HCT116 (cell line): ENCODE results near the gene TMTC4. TPM values are rescaled to one million over a fixed set of nuclear protein-coding genes. Genes with fewer than 3 reads are reported as not detected.

ENCODE experiments used
- ATAC-seq: fragments of 200-7000 bp; cut with Tn5 transposase; 2 replicates; pipeline ENCODE4 v1.9.1; 2020; ENCODE audit warnings: mild to moderate bottlenecking, moderate library complexity
- BruUV-seq: library from RNA; stranded (reverse); fragments of 400-500 nt; replicated peaks from 2 replicates; lab custom pipeline; 2021; lab: Mats Ljungman, UMichigan
- CTCF ChIA-PET: fragments of 300-600 bp; sonication (Branson Sonifier 250); formaldehyde crosslinking; loops from one replicate; lab custom pipeline; 2021; ENCODE audit warnings: antibody characterized with exemption; lab: Charles Lee
- POLR2A ChIA-PET: fragments of 300-600, 350-600 bp; sonication (Branson Sonifier 250); formaldehyde crosslinking; loops from one replicate; lab custom pipeline; 2021; ENCODE audit warnings: antibody characterized with exemption; lab: Charles Lee
- RAD21 ChIA-PET, 2 experiments: fragments of 300-600 bp; sonication (Branson Sonifier 250); formaldehyde crosslinking; loops; one replicate each; lab custom pipeline; 2023; ENCODE audit warnings: low total read pairs in 2 of 2; ENCODE audit not compliant: uncharacterized antibody in 2 of 2, unreplicated experiment in 2 of 2, low non-redundant PET in 1 of 2; lab: Charles Lee
- DNase-seq: peaks from one replicate; pipeline ENCODE4 v3.0.0-alpha.2; 2010; ENCODE audit warnings: low read depth, low spot score
- H2AFZ ChIP-seq: fragments of 200-600 bp; shearing (Covaris generic), sonication (generic); 2 replicates; pipeline ENCODE4 v1.6.1; 2017; ENCODE audit warnings: low read depth, mixed run types, mixed read lengths, antibody characterized with exemption, low read length; ENCODE audit not compliant: poor library complexity, severe bottlenecking
- H3K27ac ChIP-seq: 2 replicates; pipeline ENCODE4 v1.5.1; 2012; ENCODE audit warnings: low read depth, low read length
- H3K27me3 ChIP-seq: fragments of 200-600 bp; sonication (generic); 2 replicates; pipeline ENCODE4 v1.6.1; 2016; ENCODE audit warnings: mixed run types, low read length, mixed read lengths; ENCODE audit not compliant: insufficient read depth
- H3K36me3 ChIP-seq, 2 experiments: fragments of 200-500 bp in 1 of 2; fragments of 200-600 bp in 1 of 2; sonication (Bioruptor generic) in 1 of 2; sonication (generic) in 1 of 2; 2 replicates each; pipeline versions ENCODE4 v1.5.1 to v1.6.1; 2014 to 2016; ENCODE audit warnings: low read length in 2 of 2, inconsistent platforms in 1 of 2, mixed read lengths in 1 of 2, mixed run types in 1 of 2; ENCODE audit not compliant: insufficient read depth in 2 of 2, control insufficient read depth in 1 of 2
- H3K4me1 ChIP-seq, 2 experiments: fragments of 200-600 bp in 1 of 2; sonication (generic) in 1 of 2; 2 replicates each; pipeline versions ENCODE4 v1.5.1 to v1.6.1; 2012 to 2017; ENCODE audit warnings: low read length in 2 of 2, inconsistent platforms in 1 of 2, mild to moderate bottlenecking in 1 of 2, mixed read lengths in 1 of 2, mixed run types in 1 of 2, moderate library complexity in 1 of 2; ENCODE audit not compliant: insufficient read depth in 2 of 2, control insufficient read depth in 1 of 2
- H3K4me2 ChIP-seq: fragments of 200-600 bp; sonication (generic); 2 replicates; pipeline ENCODE4 v1.6.1; 2017; ENCODE audit warnings: mixed run types, low read length, mixed read lengths
- H3K4me3 ChIP-seq, 2 experiments: fragments of 200-600 bp in 1 of 2; sonication (generic) in 1 of 2; replicated peaks in 1 of 2; 2 replicates each; pipeline ENCODE4 v1.5.1; 2011 to 2016; ENCODE audit warnings: low read length in 2 of 2, control low read depth in 1 of 2, low read depth in 1 of 2, mild to moderate bottlenecking in 1 of 2, mixed read lengths in 1 of 2, mixed run types in 1 of 2
- H3K79me2 ChIP-seq: fragments of 200-600 bp; sonication (generic); 2 replicates; pipeline ENCODE4 v1.6.1; 2017; ENCODE audit warnings: mild to moderate bottlenecking, mixed run types, low read length, moderate library complexity, mixed read lengths; ENCODE audit not compliant: insufficient read depth
- H3K9ac ChIP-seq: fragments of 200-600 bp; sonication (generic); 2 replicates; pipeline ENCODE4 v1.6.1; 2016; ENCODE audit warnings: low read length, mixed read lengths
- H3K9me2 ChIP-seq: fragments of 200-600 bp; sonication (generic), shearing (Covaris generic); 2 replicates; pipeline ENCODE4 v1.6.1; 2017; ENCODE audit warnings: mixed run types, mild to moderate bottlenecking, moderate library complexity; ENCODE audit not compliant: insufficient read depth
- H3K9me3 ChIP-seq, 2 experiments: fragments of 200-500 bp in 1 of 2; fragments of 200-600 bp in 1 of 2; sonication (Bioruptor generic) in 1 of 2; sonication (generic) in 1 of 2; 2 replicates each; pipeline ENCODE4 v1.6.1; 2014 to 2017; ENCODE audit warnings: low read length in 2 of 2, mixed read lengths in 2 of 2, inconsistent platforms in 1 of 2, low read depth in 1 of 2, mild to moderate bottlenecking in 1 of 2, mixed run types in 1 of 2, moderate library complexity in 1 of 2; ENCODE audit not compliant: control insufficient read depth in 1 of 2, insufficient read depth in 1 of 2
- H4K20me1 ChIP-seq: fragments of 200-600 bp; sonication (generic), shearing (Covaris generic); 2 replicates; pipeline ENCODE4 v1.6.1; 2017; ENCODE audit warnings: mixed run types, mild to moderate bottlenecking, moderate library complexity; ENCODE audit not compliant: insufficient read depth
- ATF3 ChIP-seq: IDR thresholded peaks from 2 replicates; pipeline ENCODE4 v1.6.1; 2012
- CEBPB ChIP-seq: IDR thresholded peaks from 2 replicates; pipeline ENCODE4 v1.6.1; 2012; ENCODE audit warnings: low read depth
- CTCF ChIP-seq, 3 experiments: fragments of 200-600 bp in 1 of 3; sonication (generic) in 1 of 3; IDR thresholded peaks in 2 of 3; conservative IDR thresholded peaks in 1 of 3; 2 replicates each; pipeline ENCODE4 v1.5.1; 2012 to 2017; ENCODE audit warnings: low read depth in 2 of 3, low read length in 2 of 3, antibody characterized with exemption in 1 of 3, borderline replicate concordance in 1 of 3, control low read depth in 1 of 3, mild to moderate bottlenecking in 1 of 3, mixed read lengths in 1 of 3, mixed run types in 1 of 3, moderate library complexity in 1 of 3; ENCODE audit not compliant: insufficient read depth in 1 of 3
- EGR1 ChIP-seq: IDR thresholded peaks from 2 replicates; pipeline ENCODE4 v1.6.1; 2012; ENCODE audit warnings: low read depth
- ELF1 ChIP-seq: IDR thresholded peaks from 2 replicates; pipeline ENCODE4 v1.6.1; 2012; ENCODE audit warnings: low read depth, borderline replicate concordance
- EZH2phosphoT487 ChIP-seq: fragments of 200-600 bp; IDR thresholded peaks from 2 replicates; pipeline ENCODE4 v1.6.1; 2018; ENCODE audit warnings: antibody characterized with exemption, borderline replicate concordance
- POLR2AphosphoS5 ChIP-seq: IDR thresholded peaks from 2 replicates; pipeline ENCODE4 v1.6.1; 2011; ENCODE audit warnings: mild to moderate bottlenecking, low read depth, low read length, moderate library complexity
- RAD21 ChIP-seq: IDR thresholded peaks from 2 replicates; pipeline ENCODE4 v1.6.1; 2012; ENCODE audit warnings: low read depth, mild to moderate bottlenecking
- REST ChIP-seq: IDR thresholded peaks from 2 replicates; pipeline ENCODE4 v1.6.1; 2012; ENCODE audit warnings: low read depth
- SIN3A ChIP-seq: IDR thresholded peaks from 2 replicates; pipeline ENCODE4 v1.6.1; 2012; ENCODE audit warnings: low read depth
- SP1 ChIP-seq: IDR thresholded peaks from 2 replicates; pipeline ENCODE4 v1.6.1; 2012; ENCODE audit warnings: low read depth
- TCF7L2 ChIP-seq: IDR thresholded peaks from 2 replicates; pipeline ENCODE4 v1.7.0; 2011; ENCODE audit warnings: borderline replicate concordance, inconsistent platforms; ENCODE audit not compliant: insufficient read depth, insufficient read length; ENCODE audit errors: extremely low read depth
- ZNF274 ChIP-seq: fragments of 200-500 bp; sonication (Bioruptor generic); IDR thresholded peaks from 2 replicates; pipeline ENCODE4 v1.6.1; 2014; ENCODE audit warnings: mild to moderate bottlenecking, low read depth, low read length, inconsistent platforms
- intact Hi-C: fragments of 100-400 bp; cut with micrococcal nuclease; formaldehyde crosslinking; loops from 2 replicates; pipeline ENCODE4 v1.10.0; 2022
- total RNA-seq: library from RNA; stranded (reverse); gene quantifications from one replicate; pipeline ENCODE4 v1.2.1, GENCODE V29; 2021; ENCODE audit not compliant: unreplicated experiment

Gene TMTC4
- total RNA-seq, 1 experiment from 2014 or later: 23.6 TPM

GRCh38 chr13:100613031-100613430, 61.6 kb downstream of the TMTC4 start:
- H4K20me1 ChIP-seq: no peaks in the 10 kb centered on the region
- H3K4me2 ChIP-seq: no peak overlapping the region
- H3K9ac ChIP-seq: no peak overlapping the region
- H3K27ac ChIP-seq: no peak overlapping the region
- H3K36me3 ChIP-seq: no peaks in the 10 kb centered on the region
- ChIA-PET CTCF (no interaction called here), RAD21 (no interaction called here), POLR2A (no interaction called here)
- TF ChIP-seq TCF7L2 (no peak), EZH2phosphoT487 (no peak), SP1 (no peak), SIN3A (no peak), RAD21 (no peak), POLR2AphosphoS5 (no peak), ZNF274 (no peak), REST (no peak), ATF3 (no peak), ELF1 (no peak), CEBPB (no peak), CTCF (IDR thresholded peaks at IDR 0.05 in 2 of 3, conservative IDR thresholded peaks at IDR 0.05 in 1 of 3; ENCODE audit: borderline replicate concordance in 1 of 3, insufficient read depth in 1 of 3, low read depth in 2 of 3, low read length in 2 of 3) (no peak), EGR1 (no peak)
- no peaks in the 10 kb centered on the region for H3K27me3 ChIP-seq
- intact Hi-C loops: no loop called here
- H3K9me3 ChIP-seq: no peaks in the 10 kb centered on the region; a peak in 1 of 4 replicates
- H3K4me3 ChIP-seq: no peak overlapping the region
- no peaks in the 10 kb centered on the region for H3K9me2 ChIP-seq
- ATAC-seq (no peak), DNase-seq (no peak)
- no TSS peak for BruUV-seq
- H3K4me1 ChIP-seq: peaks cover 0 to 7% of the 10 kb centered on the region in 2 experiments; a peak in 1 of 4 replicates
- H2AFZ ChIP-seq: no peak overlapping the region
- H3K79me2 ChIP-seq: no peaks in the 10 kb centered on the region
